ENCODE measurements around the gene HHIPL1. TPM values are rescaled to one million over a fixed set of nuclear protein-coding genes. Genes with fewer than 3 reads are reported as not detected.

HHIPL1 gene
- total RNA-seq, 1 donor from 2014 or later = 2.5 TPM

DNA sequence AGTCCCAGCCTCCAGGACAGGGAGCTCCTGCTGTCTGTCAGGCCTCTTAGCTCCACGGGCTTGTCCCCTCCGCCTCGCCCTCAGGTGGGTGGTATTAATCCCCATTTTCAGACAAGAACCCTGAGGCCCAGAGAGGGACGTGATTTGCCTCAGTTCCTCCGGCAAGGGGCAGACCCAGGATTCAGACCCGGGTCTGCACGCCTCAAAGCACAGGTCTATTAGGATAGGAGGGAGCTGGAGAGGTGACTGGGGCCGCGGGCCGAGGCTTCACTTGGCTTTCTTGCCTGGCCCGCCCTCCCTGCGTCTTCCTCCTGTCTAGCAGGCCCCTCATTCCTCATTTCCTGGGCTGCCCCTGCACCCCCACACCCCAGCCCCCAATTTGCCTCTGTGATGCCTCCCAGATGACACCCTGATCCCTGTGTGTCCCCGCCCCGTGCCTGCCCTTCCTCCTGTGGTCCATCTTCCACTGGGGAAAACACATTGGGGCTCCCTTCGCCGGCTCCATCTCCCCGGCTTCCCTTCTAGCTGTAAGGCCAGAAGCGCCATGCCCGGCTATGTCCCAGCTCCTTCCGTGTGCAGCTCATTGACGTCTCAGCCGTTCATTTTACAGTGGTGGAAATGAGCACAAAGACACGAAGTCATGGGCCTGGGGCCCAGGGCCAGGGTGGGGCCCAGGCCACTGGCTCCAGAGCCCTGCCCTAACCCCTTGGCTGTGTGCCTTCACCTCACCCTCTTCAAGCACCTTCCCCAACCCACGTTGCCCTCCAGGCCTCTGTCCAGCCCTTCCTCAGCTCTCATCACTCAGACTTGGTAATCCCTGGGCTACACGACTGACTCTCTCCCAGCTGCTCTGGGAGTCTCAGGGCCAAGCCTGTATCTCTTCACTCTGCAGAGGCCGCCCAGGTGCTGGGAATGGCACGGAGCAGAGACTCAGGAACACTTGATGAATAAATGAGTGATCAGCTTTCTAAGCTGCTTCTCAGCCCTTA lies 23.7 kb downstream of the HHIPL1 start:
- Mint-ChIP-seq H3K36me3 (ENCODE audit: low read depth) (no peaks in the 10 kb centered on the region), H3K27ac (ENCODE audit: unreplicated experiment) (peak overlapping the region; percentile 91), H3K9me3 (no peaks in the 10 kb centered on the region), H3K27me3 (ENCODE audit: low read depth) (no peaks in the 10 kb centered on the region), H3K4me1 (peaks cover 75% of the 10 kb centered on the region), H3K4me3 (no peak overlapping the region)
- DNase-seq (ENCODE audit: low read depth, low spot score) = no peak
- TF ChIP-seq, protein P1, sequence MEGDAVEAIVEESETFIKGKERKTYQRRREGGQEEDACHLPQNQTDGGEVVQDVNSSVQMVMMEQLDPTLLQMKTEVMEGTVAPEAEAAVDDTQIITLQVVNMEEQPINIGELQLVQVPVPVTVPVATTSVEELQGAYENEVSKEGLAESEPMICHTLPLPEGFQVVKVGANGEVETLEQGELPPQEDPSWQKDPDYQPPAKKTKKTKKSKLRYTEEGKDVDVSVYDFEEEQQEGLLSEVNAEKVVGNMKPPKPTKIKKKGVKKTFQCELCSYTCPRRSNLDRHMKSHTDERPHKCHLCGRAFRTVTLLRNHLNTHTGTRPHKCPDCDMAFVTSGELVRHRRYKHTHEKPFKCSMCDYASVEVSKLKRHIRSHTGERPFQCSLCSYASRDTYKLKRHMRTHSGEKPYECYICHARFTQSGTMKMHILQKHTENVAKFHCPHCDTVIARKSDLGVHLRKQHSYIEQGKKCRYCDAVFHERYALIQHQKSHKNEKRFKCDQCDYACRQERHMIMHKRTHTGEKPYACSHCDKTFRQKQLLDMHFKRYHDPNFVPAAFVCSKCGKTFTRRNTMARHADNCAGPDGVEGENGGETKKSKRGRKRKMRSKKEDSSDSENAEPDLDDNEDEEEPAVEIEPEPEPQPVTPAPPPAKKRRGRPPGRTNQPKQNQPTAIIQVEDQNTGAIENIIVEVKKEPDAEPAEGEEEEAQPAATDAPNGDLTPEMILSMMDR (conservative IDR thresholded peaks at IDR 0.05) = no peak

DNA sequence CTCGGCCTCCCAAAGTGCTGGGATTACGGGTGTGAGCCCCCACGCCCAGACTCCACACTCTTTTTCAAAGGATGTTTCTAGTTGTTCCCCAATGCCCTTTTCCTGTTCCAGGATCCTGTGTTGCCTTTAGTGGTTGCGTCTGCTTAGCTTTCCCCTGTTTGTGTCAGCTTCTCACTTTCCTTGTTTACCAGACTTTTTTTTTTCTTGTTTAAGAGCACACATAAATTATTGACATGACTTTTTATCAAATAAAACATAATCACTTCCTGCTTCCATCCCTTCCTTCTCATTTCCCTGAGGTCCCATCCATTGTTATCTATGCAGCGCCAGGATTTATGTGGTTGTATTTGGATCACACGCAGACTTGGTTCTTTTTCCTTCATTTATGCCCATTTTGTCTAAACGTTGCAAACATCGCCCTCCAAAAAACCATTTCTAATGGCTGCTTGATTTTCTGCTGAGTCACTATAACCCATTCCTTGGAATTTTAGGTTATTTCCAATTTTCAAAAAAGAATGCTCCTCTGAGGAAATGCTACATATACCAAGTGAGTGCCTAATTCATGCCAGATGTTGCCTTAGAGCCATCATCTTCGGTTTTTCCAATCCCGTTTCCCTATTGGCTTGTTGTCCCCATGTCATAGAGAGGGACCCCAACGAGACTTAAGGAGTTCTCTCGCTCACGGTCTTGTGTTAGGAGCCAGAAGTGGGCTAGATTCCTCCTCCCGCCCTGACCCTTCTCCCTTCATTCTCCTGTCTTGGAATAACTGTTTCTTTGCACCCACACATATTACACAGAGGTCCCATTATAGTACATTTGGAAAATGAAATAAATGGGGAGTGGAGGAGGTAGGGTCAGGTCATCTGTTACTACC lies 25.7 kb downstream of the HHIPL1 start:
- DNase-seq (ENCODE audit: low read depth, low spot score) = no peak
- H3K4me1 Mint-ChIP-seq = peaks cover 63% of the 10 kb centered on the region
- H3K9me3 Mint-ChIP-seq = no peaks in the 10 kb centered on the region
- peak overlapping the region; percentile 95 for H3K27ac Mint-ChIP-seq (ENCODE audit: unreplicated experiment)
- TF ChIP-seq, protein P1 (conservative IDR thresholded peaks at IDR 0.05) = no peak
- no peaks in the 10 kb centered on the region for H3K36me3 Mint-ChIP-seq (ENCODE audit: low read depth)
- no peaks in the 10 kb centered on the region for H3K27me3 Mint-ChIP-seq (ENCODE audit: low read depth)
- peak overlapping the region; percentile 72 for H3K4me3 Mint-ChIP-seq

DNA sequence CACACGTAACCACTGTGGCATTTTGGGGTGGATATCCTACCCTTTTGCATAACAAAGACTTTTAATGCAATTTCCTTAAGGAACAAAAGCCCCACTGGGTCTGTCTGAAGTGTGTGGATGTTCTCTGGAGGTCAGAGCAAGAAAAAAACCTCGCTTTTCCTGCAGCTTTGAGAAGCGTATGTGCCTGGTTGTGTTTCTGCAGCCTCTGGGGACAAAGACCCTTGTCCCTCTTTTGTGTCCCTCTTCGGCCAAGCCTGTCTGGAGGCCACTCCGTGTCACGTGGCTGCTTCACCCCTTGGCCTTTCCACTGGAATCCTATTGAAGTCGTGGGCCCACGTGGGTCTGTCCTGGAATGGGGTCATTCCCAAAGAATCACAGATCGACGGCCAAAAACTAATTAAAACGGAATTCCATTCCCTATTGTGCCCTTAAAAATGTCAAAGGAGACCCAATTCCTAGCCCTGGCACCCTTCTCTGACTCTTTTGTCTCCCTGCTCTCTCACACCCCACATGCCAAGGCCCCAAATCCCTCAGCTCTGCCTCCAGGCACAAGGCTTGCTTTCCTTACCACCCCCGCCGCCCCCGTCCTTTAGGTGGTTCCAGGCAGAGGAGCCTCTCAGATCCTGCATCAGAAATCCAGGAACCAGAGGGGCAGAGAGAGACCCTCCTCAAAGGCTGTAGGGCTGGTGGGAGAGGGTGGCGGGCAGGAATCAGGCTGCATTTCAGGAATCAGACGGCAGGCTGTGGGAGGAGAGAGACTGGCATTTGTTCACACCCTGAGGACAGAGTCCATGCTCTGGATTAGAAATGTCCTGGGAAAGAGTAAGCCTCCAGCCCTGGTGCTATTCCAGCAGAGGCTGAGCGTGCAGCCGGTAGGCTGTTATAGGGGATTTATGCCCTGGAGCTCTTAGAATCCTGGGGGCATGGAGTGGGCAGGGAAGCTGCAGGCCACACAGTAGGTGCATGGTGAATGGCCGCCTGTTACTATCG lies 26.6 kb downstream of the HHIPL1 start:
- H3K4me3 Mint-ChIP-seq = peak overlapping the region; percentile 72
- H3K4me1 Mint-ChIP-seq = peaks cover 56% of the 10 kb centered on the region
- peak overlapping the region; percentile 95 for H3K27ac Mint-ChIP-seq (ENCODE audit: unreplicated experiment)

DNA sequence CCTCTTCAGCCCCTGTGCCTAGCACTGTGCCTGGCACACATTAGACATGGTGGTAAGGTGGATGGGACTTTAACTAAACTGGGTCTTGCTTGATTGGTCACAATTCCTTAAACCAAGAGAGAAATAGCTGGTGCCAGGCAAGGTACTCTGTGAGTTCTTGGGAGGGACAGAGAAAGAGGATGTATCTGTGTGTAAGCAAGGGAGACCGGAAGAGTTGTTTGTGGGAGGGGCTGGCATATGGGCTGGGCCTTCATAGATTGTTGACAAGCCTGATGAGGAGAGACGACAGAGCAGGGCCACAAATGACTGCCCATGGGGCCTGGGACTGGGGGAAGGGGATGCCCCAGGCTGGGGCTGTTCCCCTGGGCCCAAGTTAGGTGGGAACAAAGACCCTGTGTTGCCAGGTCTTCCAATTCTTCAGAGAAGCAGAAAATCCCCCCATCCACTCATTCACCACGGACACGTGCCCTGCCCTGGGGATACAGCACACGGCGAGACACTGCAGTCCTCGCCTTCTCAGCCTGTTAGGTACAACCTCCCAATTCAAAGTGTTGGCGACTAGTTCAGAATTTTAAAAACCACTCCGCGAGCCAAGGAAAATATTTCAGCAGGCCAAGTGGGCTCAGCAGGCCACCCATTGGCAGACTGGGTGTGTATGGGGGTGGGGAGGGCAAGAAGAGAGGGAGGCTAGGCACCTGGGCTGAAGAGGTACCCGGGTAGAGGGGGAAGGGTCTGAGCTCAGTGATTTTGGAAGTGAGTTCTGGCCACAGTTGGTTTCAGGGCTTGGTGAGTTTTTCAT lies 27.8 kb downstream of the HHIPL1 start:
- Mint-ChIP-seq H3K4me3 (peak overlapping the region; percentile 25), H3K36me3 (ENCODE audit: low read depth) (no peaks in the 10 kb centered on the region), H3K4me1 (peaks cover 51% of the 10 kb centered on the region), H3K27me3 (ENCODE audit: low read depth) (no peaks in the 10 kb centered on the region), H3K27ac (ENCODE audit: unreplicated experiment) (peak overlapping the region; percentile 67), H3K9me3 (no peaks in the 10 kb centered on the region)
- no peak for DNase-seq (ENCODE audit: low read depth, low spot score)
- TF ChIP-seq, protein P1 (conservative IDR thresholded peaks at IDR 0.05) = no peak

More for the DNA sequence above, 26.6 kb downstream of the HHIPL1 start:
- Mint-ChIP-seq H3K36me3 (ENCODE audit: low read depth) (no peaks in the 10 kb centered on the region), H3K9me3 (no peaks in the 10 kb centered on the region), H3K27me3 (ENCODE audit: low read depth) (no peaks in the 10 kb centered on the region)
- peak; percentile 64 for DNase-seq (ENCODE audit: low read depth, low spot score)
- TF ChIP-seq, protein P1 (conservative IDR thresholded peaks at IDR 0.05) = no peak
